Hypothalamus (tissue), 51 donors: ENCODE data around the gene LMNA.
A peak's percentile ranks its signal among the peaks of the same experiment; 100 is the strongest.
"Not testable (repeated sequence)": the region's sequence is repeated elsewhere in the genome, so short reads cannot be mapped to it uniquely, and the experiment has no call there.

ENCODE experiments used
- DNase-seq, 51 donors: peaks; one replicate each; lab custom pipeline; 2025; lab: John Stamatoyannopoulos, UW

LMNA gene

GRCh38 chr1:156102633-156103511, 11.6 kb upstream of the LMNA start:
- no peak for DNase-seq

DNA sequence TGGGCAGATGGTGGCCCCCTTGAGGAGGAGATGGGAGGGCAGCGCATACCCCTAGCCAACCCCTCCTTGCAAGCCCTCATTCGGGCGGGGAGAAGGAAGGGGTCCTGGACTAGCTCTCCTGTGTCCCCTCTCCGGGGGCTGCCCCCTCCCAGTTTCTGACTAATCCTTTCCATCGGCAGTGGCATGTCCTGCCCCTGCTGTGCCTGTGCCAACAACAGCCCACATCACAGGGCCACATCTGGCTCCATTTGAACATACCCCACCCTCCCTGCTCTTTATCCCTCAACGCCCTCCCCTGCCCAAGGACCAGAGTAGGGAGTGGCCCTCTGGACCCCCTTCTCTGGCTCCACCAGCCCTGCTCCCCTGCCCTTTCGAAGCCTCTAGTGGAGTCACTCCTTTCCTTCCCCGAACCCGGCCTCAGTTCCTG, 11.0 kb upstream of the LMNA start:
- DNase-seq, result no peak

DNA sequence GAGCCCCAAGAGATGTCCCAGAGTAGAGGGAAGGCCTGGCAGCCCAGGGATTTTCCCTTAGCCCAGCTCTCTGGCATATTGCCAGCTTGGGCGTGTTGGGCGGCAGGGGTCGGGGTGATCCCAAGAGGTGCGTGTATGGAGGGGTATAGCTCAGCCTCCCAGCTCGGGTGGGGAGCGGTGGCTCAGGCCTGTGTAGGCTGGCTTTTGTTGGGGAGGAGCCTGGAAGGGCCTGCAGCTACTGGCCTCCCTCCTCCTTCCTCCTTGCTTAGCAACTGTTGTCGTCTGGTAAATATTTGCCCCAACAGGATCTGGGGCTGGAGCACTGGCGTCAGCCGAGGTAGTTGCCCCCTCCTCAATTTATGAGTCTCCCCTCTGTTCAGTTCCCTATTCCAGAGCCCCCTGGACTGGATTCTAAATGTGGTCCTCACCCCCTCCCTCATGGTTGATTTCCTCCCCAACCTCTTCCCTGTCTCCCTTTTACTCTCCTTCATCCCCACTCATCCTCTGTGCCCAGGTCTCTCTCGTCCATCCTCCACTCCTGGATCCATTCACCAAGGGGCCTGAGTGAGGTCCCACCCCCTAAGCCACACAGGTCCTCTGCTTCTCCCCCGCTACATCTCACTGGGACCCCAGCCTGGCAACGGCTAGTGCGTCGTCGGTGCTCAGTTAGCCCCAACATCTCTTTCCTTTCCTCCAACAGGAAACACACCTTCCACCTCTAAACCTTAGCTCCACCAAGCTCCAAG, 10.3 kb upstream of the LMNA start:
- DNase-seq, result peak in 16 of 51 donors; percentile 14 to 55 (median 30)

- DNase-seq, result no peak
Observed at GRCh38 chr1:156104861-156105832, 9.4 kb upstream of the LMNA start.

DNA sequence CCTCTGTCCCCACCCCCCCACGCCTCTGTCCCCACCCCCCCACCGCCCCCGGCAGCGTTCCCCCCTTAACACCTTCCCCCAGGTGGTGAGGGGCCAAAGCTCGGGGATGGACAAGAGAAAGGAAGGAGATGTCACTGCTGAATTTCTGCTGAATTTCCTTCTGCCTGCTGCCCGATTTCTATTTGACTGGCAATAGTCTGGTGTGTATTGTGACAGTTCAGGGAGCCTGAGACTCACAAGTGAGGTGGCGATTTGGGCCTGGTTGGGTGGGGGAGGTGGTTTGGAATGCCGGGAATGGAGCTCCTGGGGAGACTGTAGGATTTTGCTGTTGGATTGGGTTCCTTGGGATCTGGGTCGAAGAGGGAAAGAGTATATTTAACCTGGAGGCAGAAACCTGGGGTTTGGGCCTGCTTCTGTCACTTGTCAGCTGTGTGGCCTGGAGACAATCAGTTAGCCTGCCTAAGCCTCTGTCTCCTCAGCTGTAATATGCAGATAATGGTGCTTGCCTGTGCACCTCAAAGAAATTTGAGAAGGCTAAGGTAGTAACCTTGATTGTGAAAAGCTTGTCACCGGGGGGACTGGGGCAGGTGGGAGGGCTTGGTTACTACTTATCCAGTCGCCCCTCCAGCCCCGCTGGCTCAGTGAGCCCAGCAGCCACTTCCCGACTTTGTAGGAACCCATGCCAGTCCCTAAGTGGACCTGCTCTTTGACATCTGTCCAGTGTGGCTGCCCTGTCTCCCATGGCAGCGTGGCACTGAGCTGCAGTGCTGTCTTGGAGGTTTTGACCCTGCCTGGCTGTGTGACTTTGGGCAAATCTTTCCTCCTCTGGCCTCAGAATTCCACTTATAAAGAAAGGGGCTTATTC, 7.7 kb upstream of the LMNA start:
- DNase-seq, result peak in 5 of 51 donors; percentile 58 to 80 (median 72)

DNA sequence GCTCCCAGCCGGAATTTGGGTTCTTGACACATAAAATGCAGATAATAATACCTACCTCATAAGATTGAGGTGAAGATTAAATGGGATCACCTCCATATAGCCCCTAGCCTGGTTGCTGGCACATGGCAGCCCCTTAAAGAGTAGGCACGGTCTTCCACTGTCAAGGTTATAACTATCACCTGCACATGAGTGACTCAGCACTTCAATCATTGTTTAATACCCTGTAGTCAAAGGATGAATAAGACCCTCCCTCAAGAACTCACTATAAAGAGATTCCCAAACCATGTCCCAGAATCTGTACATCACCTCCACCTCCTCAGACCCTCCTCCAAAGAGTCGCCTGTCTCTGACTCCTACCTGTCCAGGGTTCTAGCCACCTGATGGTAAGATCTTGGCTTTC, 6.5 kb upstream of the LMNA start:
- DNase-seq, result no peak

DNA sequence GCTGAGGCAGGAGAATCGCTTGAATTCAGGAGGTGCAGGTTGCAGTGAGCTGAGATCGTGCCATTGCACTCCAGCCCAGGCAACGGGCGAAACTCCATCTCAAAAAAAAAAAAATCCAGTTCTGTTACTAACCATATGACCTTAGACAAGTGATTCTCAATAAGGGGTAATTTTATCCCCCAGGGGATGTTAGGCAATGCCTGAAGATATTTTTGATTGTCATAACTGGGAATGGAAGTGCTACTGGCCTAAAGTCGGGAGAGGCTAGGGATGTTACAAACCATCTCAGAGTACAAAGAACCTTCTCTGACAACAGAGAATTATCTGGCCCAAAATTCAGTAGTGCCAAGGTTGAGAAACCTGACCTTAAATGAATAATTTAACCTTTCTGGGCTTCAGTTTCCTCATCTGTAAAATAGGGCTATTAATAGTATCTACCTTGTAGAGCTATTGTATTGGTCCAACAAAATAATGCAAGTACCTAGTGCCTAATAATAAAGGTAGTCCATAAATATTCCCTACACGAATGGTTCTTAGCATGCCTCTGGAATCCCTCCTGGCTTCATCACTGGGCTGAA, 5.8 kb upstream of the LMNA start:
- DNase-seq, result no peak

DNA sequence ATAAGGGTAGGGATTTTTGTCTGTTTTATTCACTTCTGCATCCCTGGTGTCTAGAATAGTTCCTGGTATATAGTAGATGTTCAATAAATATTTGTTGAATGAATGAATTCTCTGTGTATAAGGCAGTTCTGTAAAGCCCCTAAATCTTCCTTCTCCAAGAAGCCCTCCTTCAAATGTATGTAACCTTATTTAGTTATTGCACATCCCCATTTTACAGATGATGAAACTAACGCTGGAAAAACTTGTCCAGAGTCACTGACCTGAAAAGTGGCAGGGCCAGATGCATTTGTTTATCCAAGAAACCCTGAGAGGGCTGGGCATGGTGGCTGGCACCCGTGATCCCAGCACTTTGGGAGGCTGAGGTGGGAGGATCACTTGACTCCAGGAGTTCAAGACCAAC, 4.3 kb upstream of the LMNA start:
- no peak for DNase-seq

DNA sequence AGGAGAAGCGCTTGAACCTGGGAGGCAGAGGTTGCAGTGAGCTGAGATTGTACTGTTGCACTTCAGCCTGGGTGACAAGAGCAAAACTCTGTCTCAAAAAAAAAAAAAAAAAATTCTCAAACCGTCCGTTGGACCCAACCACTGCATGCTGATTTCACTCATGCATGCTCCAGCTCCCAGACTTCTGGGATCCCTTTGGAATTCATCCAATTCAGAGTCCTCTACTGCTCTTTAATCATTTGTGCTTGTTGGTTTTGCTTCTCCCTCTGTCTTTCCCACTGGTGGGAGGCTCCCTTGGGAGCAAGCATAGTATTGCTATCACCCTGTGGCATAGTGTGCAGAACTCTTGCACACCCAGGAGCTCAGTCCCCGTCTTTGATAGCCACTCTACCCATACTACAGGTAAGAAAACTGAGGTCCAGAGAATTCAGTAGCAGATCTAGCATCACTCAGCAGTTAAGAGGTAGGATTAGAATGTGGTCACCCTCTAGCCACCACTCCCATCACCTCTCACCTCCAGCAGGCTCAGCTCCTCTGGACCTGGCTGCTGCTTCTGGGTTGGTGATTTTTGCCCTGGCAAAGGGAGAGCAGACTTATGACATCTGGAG, 3.1 kb upstream of the LMNA start:
- DNase-seq, result no peak

- DNase-seq, result peak in 16 of 51 donors; percentile 16 to 69 (median 32)
Observed at GRCh38 chr1:156112276-156113137, 2.0 kb upstream of the LMNA start.

DNA sequence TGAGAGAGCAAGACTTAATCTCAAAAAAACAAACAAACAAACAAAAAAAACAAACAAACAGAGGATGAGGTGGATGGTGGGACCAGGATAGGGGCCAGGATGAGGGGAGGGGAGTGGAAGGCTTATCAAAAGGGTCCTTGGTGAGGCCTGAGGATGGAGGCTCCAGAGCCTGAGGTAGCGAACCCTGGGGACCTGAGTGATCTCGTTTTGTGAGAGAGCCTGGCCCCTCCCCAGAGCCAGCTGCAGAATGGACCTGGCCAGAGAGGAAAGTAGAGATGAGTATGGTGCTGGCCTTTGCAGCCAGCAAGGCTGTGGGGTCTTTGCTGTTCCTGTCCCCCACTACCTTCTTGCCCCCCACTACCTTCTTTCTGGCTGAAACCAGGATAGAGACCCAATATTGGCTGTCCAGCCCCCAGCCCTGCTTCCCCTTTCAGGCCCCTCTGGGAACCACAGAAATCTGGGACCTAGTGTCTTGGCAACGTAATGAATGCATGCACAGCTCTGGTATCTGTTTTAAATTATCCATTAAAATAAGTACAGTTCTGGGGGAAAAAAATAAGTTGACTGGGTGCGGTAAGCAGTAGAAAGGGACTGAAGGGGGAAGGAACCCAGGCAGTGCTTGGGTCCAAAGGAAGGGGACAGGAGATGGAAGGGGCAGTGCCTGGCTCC, 1.1 kb upstream of the LMNA start:
- DNase-seq, result no peak

DNA sequence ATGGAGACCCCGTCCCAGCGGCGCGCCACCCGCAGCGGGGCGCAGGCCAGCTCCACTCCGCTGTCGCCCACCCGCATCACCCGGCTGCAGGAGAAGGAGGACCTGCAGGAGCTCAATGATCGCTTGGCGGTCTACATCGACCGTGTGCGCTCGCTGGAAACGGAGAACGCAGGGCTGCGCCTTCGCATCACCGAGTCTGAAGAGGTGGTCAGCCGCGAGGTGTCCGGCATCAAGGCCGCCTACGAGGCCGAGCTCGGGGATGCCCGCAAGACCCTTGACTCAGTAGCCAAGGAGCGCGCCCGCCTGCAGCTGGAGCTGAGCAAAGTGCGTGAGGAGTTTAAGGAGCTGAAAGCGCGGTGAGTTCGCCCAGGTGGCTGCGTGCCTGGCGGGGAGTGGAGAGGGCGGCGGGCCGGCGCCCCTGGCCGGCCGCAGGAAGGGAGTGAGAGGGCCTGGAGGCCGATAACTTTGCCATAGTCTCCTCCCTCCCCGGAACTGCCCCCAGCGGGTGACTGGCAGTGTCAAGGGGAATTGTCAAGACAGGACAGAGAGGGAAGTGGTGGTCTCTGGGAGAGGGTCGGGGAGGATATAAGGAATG, 505 bp downstream of the LMNA start:
- DNase-seq, result peak in 12 of 51 donors; percentile 53 to 71 (median 62)

DNA sequence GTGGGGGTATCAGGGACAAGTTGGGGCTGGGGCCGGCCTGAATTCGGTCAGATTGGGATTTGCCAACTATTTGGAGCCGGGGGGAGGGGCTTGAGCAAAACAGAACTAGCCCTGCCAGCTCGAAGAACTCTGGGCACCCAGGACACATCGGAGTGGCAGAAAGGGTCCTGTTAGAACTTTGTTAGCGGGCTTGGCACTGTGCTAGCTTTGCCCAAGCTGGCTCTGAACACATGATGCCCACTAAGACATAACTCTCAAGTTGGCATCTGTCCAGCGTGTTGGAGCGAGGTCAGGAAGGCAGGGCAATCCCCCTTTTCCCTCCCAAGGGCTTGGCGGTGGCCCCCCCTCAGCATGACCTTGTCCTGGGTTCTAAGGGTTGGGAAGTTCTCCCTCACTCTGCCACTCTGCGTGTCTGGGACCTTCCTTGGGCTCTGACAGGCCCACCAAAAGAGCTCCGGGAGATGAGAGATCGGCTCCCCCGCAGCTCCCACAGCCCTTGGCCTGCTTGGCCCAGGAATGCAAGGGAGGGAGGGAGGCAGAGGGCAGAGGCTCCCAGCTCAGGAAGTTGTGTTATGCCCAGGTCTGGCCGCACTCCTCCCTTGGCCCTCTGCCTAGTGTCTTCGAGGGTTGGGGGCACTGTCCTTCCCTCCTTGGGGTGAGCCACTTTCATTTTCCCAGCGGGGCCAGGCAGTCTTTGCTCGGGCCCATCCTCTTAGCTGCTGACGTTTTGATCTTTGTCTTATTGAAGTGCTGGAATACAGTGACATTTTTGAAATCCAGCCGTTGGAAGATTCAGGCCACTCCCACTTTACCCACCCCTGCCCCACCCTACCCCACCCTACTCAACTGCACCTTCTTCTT, 1.2 kb downstream of the LMNA start:
- peak in 41 of 51 donors; percentile 23 to 82 (median 58) for DNase-seq

DNA sequence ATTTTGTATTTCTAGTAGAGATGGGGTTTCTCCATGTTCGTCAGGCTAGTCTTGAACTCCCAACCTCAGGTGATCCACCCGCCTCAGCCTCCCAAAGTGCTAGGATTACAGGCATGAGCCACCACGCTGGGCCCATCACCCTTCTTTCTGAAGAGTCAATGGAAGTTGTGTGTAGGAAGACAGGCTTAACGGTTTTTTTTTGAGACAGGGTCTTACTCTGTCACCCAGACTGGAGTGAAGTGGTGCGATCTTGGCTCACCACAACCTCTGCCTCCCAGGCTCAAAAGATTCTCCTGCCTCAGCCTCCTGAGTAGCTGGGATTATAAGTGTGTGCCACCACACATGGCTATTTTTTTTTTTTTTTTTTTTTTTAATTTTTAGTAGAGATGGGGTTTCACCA, 2.2 kb downstream of the LMNA start:
- DNase-seq, result not testable (repeated sequence)

DNA sequence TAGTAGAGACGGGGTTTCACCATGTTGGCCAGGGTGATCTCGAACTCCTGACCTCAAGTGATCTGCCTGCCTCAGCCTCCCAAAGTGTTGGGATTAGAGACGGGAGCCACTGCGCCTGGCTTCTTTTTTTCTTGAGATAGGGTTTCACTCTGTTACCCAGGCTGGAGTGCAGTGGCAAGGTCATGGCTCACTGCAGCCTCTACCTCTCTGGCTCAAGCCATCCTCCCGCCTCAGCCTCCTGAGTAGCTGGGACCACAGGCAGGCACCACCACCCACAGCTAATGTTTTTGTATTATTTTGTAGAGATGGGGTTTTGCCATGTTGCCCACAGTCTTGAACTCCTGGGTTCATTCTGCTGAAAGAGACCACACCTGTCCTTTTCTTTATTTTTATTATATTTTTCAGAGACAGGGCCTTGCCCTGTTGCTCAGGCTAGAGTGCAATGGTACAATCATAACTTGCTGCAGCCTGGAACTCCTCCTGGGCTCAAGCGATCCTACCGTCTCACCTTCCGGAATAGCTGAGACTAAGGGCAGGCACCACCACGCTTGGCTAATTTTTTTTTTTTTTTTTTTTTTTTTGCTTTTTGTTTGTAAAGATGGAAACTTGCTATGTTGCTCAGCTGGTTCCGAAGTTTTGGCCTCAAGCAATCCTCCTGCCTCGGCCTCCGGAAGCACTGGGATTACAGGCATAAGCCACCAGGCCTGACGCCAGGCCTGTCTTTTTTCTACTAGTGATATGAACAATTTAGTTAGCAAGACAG, 3.1 kb downstream of the LMNA start:
- no peak for DNase-seq
